HepG2 (cell line): Measurements from ENCODE around the gene SOBP. TPM values are rescaled to one million over a fixed set of nuclear protein-coding genes. Genes with fewer than 3 reads are reported as not detected.

ENCODE experiments used
- CBX1 ChIP-seq: IDR thresholded peaks from one replicate; pipeline ENCODE4 v1.6.1; 2016; ENCODE audit warnings: antibody characterized with exemption, low read depth
- CEBPG ChIP-seq: IDR thresholded peaks from 2 replicates; pipeline ENCODE4 v1.6.1; 2016
- CREB1 ChIP-seq, 2 experiments: fragments of 450-650 bp in 1 of 2; IDR thresholded peaks; 2 replicates each; pipeline ENCODE4 v1.6.1; 2016 to 2017; ENCODE audit warnings: control low read depth in 1 of 2, mild to moderate bottlenecking in 1 of 2, missing compliant biosample characterization in 1 of 2, missing genetic modification characterization in 1 of 2
- GATAD1 ChIP-seq: IDR thresholded peaks from 2 replicates; pipeline ENCODE4 v1.6.1; 2016; ENCODE audit warnings: missing genetic modification reagents, missing compliant biosample characterization
- IKZF4 ChIP-seq: sonication (generic); formaldehyde crosslinking; IDR thresholded peaks from 2 replicates; pipeline ENCODE4 v1.5.1; 2020; ENCODE audit warnings: borderline replicate concordance, mild to moderate bottlenecking, low read depth, missing genetic modification reagents; ENCODE audit errors: not compliant biosample characterization
- KAT8 ChIP-seq: IDR thresholded peaks from 2 replicates; pipeline ENCODE4 v1.6.1; 2016; ENCODE audit warnings: missing genetic modification reagents, missing compliant biosample characterization
- MED1 ChIP-seq: sonication (generic); formaldehyde crosslinking; IDR thresholded peaks from 2 replicates; pipeline ENCODE4 v1.4.0; 2020; ENCODE audit warnings: missing genetic modification reagents
- MIER3 ChIP-seq: IDR thresholded peaks from 2 replicates; pipeline ENCODE4 v1.6.1; 2016; ENCODE audit warnings: missing compliant biosample characterization, borderline replicate concordance
- MTF2 ChIP-seq: sonication (generic); formaldehyde crosslinking; IDR thresholded peaks from 2 replicates; pipeline ENCODE4 v1.5.0; 2020; ENCODE audit warnings: missing genetic modification reagents, borderline replicate concordance
- MXI1 ChIP-seq: IDR thresholded peaks from 3 replicates; pipeline ENCODE4 v1.6.1; 2012; ENCODE audit warnings: low read depth, low read length, inconsistent platforms, borderline replicate concordance
- NCOA5 ChIP-seq: sonication (generic); formaldehyde crosslinking; IDR thresholded peaks from 2 replicates; pipeline ENCODE4 v1.4.0; 2020; ENCODE audit warnings: missing genetic modification reagents
- PLRG1 ChIP-seq: fragments of 450-650 bp; conservative IDR thresholded peaks from 2 replicates; pipeline ENCODE4 v1.6.1; 2016
- PTBP1 ChIP-seq: fragments of 200-400 bp; formaldehyde crosslinking; IDR thresholded peaks from 2 replicates; pipeline ENCODE4 v1.6.1; 2018; ENCODE audit warnings: low read length, low read depth; ENCODE audit not compliant: poor library complexity, severe bottlenecking
- SKIL ChIP-seq: sonication (generic); formaldehyde crosslinking; IDR thresholded peaks from 2 replicates; pipeline ENCODE4 v1.8.0; 2022; ENCODE audit warnings: missing genetic modification reagents, mild to moderate bottlenecking, moderate library complexity, borderline replicate concordance
- SMARCC2 ChIP-seq: fragments of 450-650 bp; IDR thresholded peaks from 2 replicates; pipeline ENCODE4 v1.6.1; 2017; ENCODE audit warnings: antibody characterized with exemption, mild to moderate bottlenecking
- SP4 ChIP-seq: sonication (generic); formaldehyde crosslinking; IDR thresholded peaks from 2 replicates; pipeline ENCODE4 v1.8.1; 2023; ENCODE audit warnings: mild to moderate bottlenecking, missing genetic modification reagents
- ZNF776 ChIP-seq: sonication (generic); formaldehyde crosslinking; IDR thresholded peaks from 2 replicates; pipeline ENCODE4 v1.4.0; 2020; ENCODE audit warnings: mild to moderate bottlenecking, missing genetic modification reagents
- polyA plus RNA-seq, 8 experiments: library from polyadenylated mRNA; depleted of rRNA in 3 of 8; stranded (reverse) in 7 of 8; unstranded in 1 of 8; fragments of >200 nt; fragmentation: Illumina TruSeq in 4 of 8; extraction: Trizol in 4 of 8; gene quantifications; 2 replicates each; pipeline versions ENCODE4 v1.2.1 to v1.2.3, GENCODE V29; 2011 to 2016; ENCODE audit warnings: low read depth in 4 of 8, missing spikeins in 1 of 8, mixed read lengths in 1 of 8; ENCODE audit not compliant: insufficient read depth in 1 of 8
- total RNA-seq, 5 experiments: library from RNA; depleted of rRNA; stranded (reverse); fragments of >200 nt; fragmentation: Illumina TruSeq; extraction: Trizol; gene quantifications; 2 replicates each; pipeline ENCODE4 v1.2.3, GENCODE V29; 2016; ENCODE audit warnings: low read depth in 1 of 5
- TF ChIP-seq, protein P1 (sequence below): fragments of 450-650 bp; IDR thresholded peaks from 2 replicates; pipeline ENCODE4 v1.6.1; 2017; ENCODE audit warnings: mild to moderate bottlenecking
- TF ChIP-seq, protein P2 (sequence below): sonication (generic); formaldehyde crosslinking; IDR thresholded peaks from 2 replicates; pipeline ENCODE4 v1.4.0; 2020; ENCODE audit warnings: missing genetic modification reagents, borderline replicate concordance
- TF ChIP-seq, protein P3 (sequence below): sonication (generic); formaldehyde crosslinking; IDR thresholded peaks from 2 replicates; pipeline ENCODE4 v1.4.0; 2020; ENCODE audit warnings: missing genetic modification reagents

SOBP gene
- total and polyA plus RNA-seq, 2 of the 13 experiments (the other 11 are each of a cell fraction or from before 2014, with no cell fraction given), result 1.5 to 6.9 TPM

DNA sequence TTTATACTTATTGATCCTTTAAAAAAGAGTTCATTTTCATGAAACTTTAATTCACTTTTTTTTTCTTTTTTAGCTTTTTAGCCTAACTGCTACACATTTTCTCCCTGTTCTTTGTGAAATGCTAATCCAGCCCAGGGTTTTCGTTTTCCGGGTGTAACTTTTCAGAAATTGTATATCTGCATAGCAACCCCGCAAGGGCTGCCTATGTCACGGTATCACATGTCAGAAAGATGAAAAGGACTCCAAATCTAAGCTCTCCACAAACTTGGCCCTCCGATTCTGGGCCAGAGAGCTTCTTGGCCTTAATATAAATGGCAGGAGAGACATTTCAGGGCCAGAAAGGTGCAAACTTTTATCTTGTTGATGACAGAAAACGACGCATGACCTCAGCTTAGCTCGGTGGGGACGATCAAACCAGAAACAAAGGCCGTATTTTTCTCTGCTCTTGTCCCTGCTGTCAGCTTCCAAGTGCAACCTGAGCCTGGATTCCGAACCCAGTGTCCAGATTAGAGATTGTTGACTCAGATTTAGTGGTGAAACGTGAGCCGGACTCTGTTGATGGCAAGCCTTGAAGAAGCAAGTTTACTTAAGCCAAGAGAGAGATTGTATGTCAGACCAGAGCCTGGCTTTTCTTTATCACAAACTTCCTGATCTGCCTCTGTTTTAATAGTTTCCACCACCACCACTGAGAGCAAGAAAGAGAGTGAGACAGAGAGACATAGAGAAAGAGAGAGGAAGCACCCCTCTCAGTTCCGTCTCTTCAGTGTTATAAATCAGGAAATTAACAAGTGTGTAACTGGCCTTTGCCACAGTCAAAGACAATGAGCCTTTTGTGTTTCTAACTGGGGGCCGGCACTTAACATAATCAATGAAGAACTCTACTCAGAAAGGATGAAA, 176.4 kb downstream of the SOBP start (continued):
- no peak for TF ChIP-seq SKIL (CRISPR knock-in tag)
- TF ChIP-seq, protein P1, sequence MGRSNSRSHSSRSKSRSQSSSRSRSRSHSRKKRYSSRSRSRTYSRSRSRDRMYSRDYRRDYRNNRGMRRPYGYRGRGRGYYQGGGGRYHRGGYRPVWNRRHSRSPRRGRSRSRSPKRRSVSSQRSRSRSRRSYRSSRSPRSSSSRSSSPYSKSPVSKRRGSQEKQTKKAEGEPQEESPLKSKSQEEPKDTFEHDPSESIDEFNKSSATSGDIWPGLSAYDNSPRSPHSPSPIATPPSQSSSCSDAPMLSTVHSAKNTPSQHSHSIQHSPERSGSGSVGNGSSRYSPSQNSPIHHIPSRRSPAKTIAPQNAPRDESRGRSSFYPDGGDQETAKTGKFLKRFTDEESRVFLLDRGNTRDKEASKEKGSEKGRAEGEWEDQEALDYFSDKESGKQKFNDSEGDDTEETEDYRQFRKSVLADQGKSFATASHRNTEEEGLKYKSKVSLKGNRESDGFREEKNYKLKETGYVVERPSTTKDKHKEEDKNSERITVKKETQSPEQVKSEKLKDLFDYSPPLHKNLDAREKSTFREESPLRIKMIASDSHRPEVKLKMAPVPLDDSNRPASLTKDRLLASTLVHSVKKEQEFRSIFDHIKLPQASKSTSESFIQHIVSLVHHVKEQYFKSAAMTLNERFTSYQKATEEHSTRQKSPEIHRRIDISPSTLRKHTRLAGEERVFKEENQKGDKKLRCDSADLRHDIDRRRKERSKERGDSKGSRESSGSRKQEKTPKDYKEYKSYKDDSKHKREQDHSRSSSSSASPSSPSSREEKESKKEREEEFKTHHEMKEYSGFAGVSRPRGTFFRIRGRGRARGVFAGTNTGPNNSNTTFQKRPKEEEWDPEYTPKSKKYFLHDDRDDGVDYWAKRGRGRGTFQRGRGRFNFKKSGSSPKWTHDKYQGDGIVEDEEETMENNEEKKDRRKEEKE, result no peak
- no peak for TF ChIP-seq SP4 (CRISPR knock-in tag)
- TF ChIP-seq MED1 (CRISPR knock-in tag), result 0 out of 2 replicates have a peak, but pooled peaks have one; percentile 28
- no peak for TF ChIP-seq MXI1
- TF ChIP-seq PTBP1, result no peak
- no peak for TF ChIP-seq ZNF776 (CRISPR knock-in tag)
- no peak for TF ChIP-seq CBX1
- TF ChIP-seq, protein P2, sequence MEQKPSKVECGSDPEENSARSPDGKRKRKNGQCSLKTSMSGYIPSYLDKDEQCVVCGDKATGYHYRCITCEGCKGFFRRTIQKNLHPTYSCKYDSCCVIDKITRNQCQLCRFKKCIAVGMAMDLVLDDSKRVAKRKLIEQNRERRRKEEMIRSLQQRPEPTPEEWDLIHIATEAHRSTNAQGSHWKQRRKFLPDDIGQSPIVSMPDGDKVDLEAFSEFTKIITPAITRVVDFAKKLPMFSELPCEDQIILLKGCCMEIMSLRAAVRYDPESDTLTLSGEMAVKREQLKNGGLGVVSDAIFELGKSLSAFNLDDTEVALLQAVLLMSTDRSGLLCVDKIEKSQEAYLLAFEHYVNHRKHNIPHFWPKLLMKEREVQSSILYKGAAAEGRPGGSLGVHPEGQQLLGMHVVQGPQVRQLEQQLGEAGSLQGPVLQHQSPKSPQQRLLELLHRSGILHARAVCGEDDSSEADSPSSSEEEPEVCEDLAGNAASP, result no peak; the same call in 1 of the 2 replicates
- no peak for TF ChIP-seq GATAD1 (CRISPR knock-in tag)
- no peak for TF ChIP-seq SMARCC2
- no peak for TF ChIP-seq PLRG1
- TF ChIP-seq, protein P3, sequence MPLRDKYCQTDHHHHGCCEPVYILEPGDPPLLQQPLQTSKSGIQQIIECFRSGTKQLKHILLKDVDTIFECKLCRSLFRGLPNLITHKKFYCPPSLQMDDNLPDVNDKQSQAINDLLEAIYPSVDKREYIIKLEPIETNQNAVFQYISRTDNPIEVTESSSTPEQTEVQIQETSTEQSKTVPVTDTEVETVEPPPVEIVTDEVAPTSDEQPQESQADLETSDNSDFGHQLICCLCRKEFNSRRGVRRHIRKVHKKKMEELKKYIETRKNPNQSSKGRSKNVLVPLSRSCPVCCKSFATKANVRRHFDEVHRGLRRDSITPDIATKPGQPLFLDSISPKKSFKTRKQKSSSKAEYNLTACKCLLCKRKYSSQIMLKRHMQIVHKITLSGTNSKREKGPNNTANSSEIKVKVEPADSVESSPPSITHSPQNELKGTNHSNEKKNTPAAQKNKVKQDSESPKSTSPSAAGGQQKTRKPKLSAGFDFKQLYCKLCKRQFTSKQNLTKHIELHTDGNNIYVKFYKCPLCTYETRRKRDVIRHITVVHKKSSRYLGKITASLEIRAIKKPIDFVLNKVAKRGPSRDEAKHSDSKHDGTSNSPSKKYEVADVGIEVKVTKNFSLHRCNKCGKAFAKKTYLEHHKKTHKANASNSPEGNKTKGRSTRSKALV (CRISPR knock-in tag), result no peak
- TF ChIP-seq MTF2, result no peak
- TF ChIP-seq CREB1 (IDR thresholded peaks at IDR 0.05), result peak; percentile 40; the same call in 1 of the 2 replicates
- no peak for TF ChIP-seq CREB1 (CRISPR knock-in tag; IDR thresholded peaks at IDR 0.05)
- no peak for TF ChIP-seq NCOA5 (CRISPR knock-in tag)
- peak; percentile 71 for TF ChIP-seq KAT8 (CRISPR knock-in tag)
- TF ChIP-seq MIER3 (CRISPR knock-in tag), result no peak
- no peak for TF ChIP-seq IKZF4 (CRISPR knock-in tag)
- 0 out of 2 replicates have a peak, but pooled peaks have one; percentile 5 for TF ChIP-seq CEBPG
